HEK293 (cell line): ENCODE results near the gene GNAZ.

Source experiments
- CTCF ChIP-seq: fragments of 450-650 bp; formaldehyde crosslinking; IDR thresholded peaks from 2 replicates; pipeline ENCODE4 v1.5.1; 2016; ENCODE audit warnings: missing biosample characterization, missing genetic modification characterization
- HOXA7 ChIP-seq: sonication (generic); formaldehyde crosslinking; IDR thresholded peaks from 2 replicates; pipeline ENCODE4 v1.8.1; 2022; ENCODE audit warnings: missing genetic modification reagents, borderline replicate concordance
- TSHZ1 ChIP-seq: fragments of 450-650 bp; formaldehyde crosslinking; IDR thresholded peaks from 2 replicates; pipeline ENCODE4 v1.5.1; 2016; ENCODE audit warnings: missing biosample characterization, missing genetic modification characterization, borderline replicate concordance
- ZBTB7A ChIP-seq: fragments of 450-650 bp; formaldehyde crosslinking; IDR thresholded peaks from 2 replicates; pipeline ENCODE4 v1.5.1; 2016; ENCODE audit warnings: low read depth, missing biosample characterization, missing genetic modification characterization
- ZNF501 ChIP-seq: fragments of 450-650 bp; formaldehyde crosslinking; IDR thresholded peaks from 2 replicates; pipeline ENCODE4 v1.5.1; 2016; ENCODE audit warnings: missing biosample characterization, missing genetic modification characterization
- ZNF623 ChIP-seq: fragments of 450-650 bp; formaldehyde crosslinking; IDR thresholded peaks from 2 replicates; pipeline ENCODE4 v1.5.1; 2016; ENCODE audit warnings: missing biosample characterization, missing genetic modification characterization
- TF ChIP-seq, protein P1 (sequence below): fragments of 450-650 bp; formaldehyde crosslinking; IDR thresholded peaks from 2 replicates; pipeline ENCODE4 v1.5.1; 2016; ENCODE audit warnings: missing biosample characterization, missing genetic modification characterization
- TF ChIP-seq, protein P2 (sequence below): fragments of 450-650 bp; formaldehyde crosslinking; IDR thresholded peaks from 2 replicates; pipeline ENCODE4 v1.5.1; 2017; ENCODE audit warnings: missing biosample characterization, missing genetic modification characterization

DNA sequence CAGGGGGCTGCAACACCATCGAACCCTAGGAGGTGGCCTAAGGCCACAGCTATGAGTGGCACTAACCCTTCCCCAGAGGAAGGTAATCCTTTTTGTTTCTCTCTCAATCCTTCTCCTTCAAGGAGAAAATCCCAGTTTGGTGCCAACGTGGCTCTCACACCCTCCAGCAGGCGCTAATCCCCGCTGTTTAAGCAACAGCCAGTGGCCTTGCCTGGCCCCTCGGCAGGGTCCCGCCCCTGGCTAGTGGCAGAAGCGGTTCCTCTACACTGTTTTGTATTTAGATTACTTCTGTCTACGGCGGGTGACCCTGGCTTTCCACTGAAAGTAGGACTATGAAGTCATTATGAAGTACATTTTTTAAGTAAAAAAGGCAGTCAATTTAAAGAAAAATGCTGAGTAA is 15.5 kb downstream of the GNAZ start:
- TF ChIP-seq, protein P1, sequence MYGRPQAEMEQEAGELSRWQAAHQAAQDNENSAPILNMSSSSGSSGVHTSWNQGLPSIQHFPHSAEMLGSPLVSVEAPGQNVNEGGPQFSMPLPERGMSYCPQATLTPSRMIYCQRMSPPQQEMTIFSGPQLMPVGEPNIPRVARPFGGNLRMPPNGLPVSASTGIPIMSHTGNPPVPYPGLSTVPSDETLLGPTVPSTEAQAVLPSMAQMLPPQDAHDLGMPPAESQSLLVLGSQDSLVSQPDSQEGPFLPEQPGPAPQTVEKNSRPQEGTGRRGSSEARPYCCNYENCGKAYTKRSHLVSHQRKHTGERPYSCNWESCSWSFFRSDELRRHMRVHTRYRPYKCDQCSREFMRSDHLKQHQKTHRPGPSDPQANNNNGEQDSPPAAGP (tag by site-specific recombination): no peak
- TF ChIP-seq TSHZ1 (tag by site-specific recombination) (no peak), HOXA7 (CRISPR knock-in tag) (no peak), CTCF (tag by site-specific recombination) (no peak), ZBTB7A (tag by site-specific recombination) (no peak), ZNF501 (tag by site-specific recombination) (no peak), ZNF623 (no peak)
- TF ChIP-seq, protein P2, sequence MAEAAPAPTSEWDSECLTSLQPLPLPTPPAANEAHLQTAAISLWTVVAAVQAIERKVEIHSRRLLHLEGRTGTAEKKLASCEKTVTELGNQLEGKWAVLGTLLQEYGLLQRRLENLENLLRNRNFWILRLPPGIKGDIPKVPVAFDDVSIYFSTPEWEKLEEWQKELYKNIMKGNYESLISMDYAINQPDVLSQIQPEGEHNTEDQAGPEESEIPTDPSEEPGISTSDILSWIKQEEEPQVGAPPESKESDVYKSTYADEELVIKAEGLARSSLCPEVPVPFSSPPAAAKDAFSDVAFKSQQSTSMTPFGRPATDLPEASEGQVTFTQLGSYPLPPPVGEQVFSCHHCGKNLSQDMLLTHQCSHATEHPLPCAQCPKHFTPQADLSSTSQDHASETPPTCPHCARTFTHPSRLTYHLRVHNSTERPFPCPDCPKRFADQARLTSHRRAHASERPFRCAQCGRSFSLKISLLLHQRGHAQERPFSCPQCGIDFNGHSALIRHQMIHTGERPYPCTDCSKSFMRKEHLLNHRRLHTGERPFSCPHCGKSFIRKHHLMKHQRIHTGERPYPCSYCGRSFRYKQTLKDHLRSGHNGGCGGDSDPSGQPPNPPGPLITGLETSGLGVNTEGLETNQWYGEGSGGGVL (tag by site-specific recombination): no peak
